Measurements from ENCODE around the gene BCL11A.

BCL11A gene

GRCh38 chr2:60505240-60505879 lies 48.1 kb downstream of the BCL11A start:
- no peak for DNase-seq (ENCODE audit: low read depth)

GRCh38 chr2:60504049-60504448 lies 49.4 kb downstream of the BCL11A start:
- DNase-seq (ENCODE audit: low read depth) = no peak

GRCh38 chr2:60502144-60502543 lies 51.3 kb downstream of the BCL11A start:
- no peak for DNase-seq (ENCODE audit: low read depth)

- no peak for DNase-seq (ENCODE audit: low read depth)
Observed at GRCh38 chr2:60500861-60501260, 52.6 kb downstream of the BCL11A start.

- no peak for DNase-seq (ENCODE audit: low read depth)
Observed at GRCh38 chr2:60499651-60500265, 53.7 kb downstream of the BCL11A start.

GRCh38 chr2:60498816-60499429 lies 54.5 kb downstream of the BCL11A start:
- no peak for DNase-seq (ENCODE audit: low read depth)

- DNase-seq (ENCODE audit: low read depth) = no peak
Observed at GRCh38 chr2:60498127-60498815, 55.2 kb downstream of the BCL11A start.

- no peak for DNase-seq (ENCODE audit: low read depth)
Observed at GRCh38 chr2:60497500-60497899, 56.0 kb downstream of the BCL11A start.

- no peak for DNase-seq (ENCODE audit: low read depth)
Observed at GRCh38 chr2:60496956-60497355, 56.5 kb downstream of the BCL11A start.

- no peak for DNase-seq (ENCODE audit: low read depth)
Observed at GRCh38 chr2:60496475-60496874, 57.0 kb downstream of the BCL11A start.

- DNase-seq (ENCODE audit: low read depth) = no peak
Observed at GRCh38 chr2:60495041-60495625, 58.3 kb downstream of the BCL11A start.

- DNase-seq (ENCODE audit: low read depth) = no peak
Observed at GRCh38 chr2:60493804-60494387, 59.6 kb downstream of the BCL11A start.

- no peak for DNase-seq (ENCODE audit: low read depth)
Observed at GRCh38 chr2:60492548-60492947, 60.9 kb downstream of the BCL11A start.

- DNase-seq (ENCODE audit: low read depth) = no peak
Observed at GRCh38 chr2:60490848-60491247, 62.6 kb downstream of the BCL11A start.

GRCh38 chr2:60490441-60490840 lies 63.0 kb downstream of the BCL11A start:
- no peak for DNase-seq (ENCODE audit: low read depth)

GRCh38 chr2:60489289-60489688 lies 64.2 kb downstream of the BCL11A start:
- DNase-seq (ENCODE audit: low read depth) = no peak

- DNase-seq (ENCODE audit: low read depth) = no peak
Observed at GRCh38 chr2:60488291-60488690, 65.2 kb downstream of the BCL11A start.

- DNase-seq (ENCODE audit: low read depth) = no peak
Observed at GRCh38 chr2:60487174-60487573, 66.3 kb downstream of the BCL11A start.

GRCh38 chr2:60486551-60486950 lies 66.9 kb downstream of the BCL11A start:
- no peak for DNase-seq (ENCODE audit: low read depth)

- DNase-seq (ENCODE audit: low read depth) = no peak
Observed at GRCh38 chr2:60486067-60486466, 67.4 kb downstream of the BCL11A start.

GRCh38 chr2:60485550-60485949 lies 67.9 kb downstream of the BCL11A start:
- no peak for DNase-seq (ENCODE audit: low read depth)

- DNase-seq (ENCODE audit: low read depth) = no peak
Observed at GRCh38 chr2:60485055-60485454, 68.4 kb downstream of the BCL11A start.

All from stimulated activated CD8-positive, alpha-beta memory T cell treated with anti-CD3 and anti-CD28 coated beads, Interleukin-12 subunit alpha, Interleukin-12 subunit beta, amount 100 ng/mL, for 1 hour (primary cell).